Activated B cell treated with CpG ODN at 0.5 μM for 24 hours (primary cell): ENCODE results near the gene LIN54. TPM values are rescaled to one million over a fixed set of nuclear protein-coding genes. Genes with fewer than 3 reads are reported as not detected.

Experiments used
- ATAC-seq: fragments of 200-7000 bp; cut with Tn5 transposase; one replicate; pipeline ENCODE4 v1.10.0; 2021; ENCODE audit warnings: low read depth, mild to moderate bottlenecking, moderate library complexity
- CTCF ChIA-PET: fragments of 350-600 bp; sonication (Branson Sonifier 250); formaldehyde crosslinking; loops from one replicate; lab custom pipeline; 2021; ENCODE audit warnings: antibody characterized with exemption; lab: Charles Lee
- POLR2A ChIA-PET: fragments of 350-600 bp; sonication (Branson Sonifier 250); formaldehyde crosslinking; loops from one replicate; lab custom pipeline; 2021; ENCODE audit warnings: antibody characterized with exemption; lab: Charles Lee
- DNase-seq: peaks from one replicate; pipeline ENCODE4 v3.0.0; 2022
- H3K27ac Mint-ChIP-seq: one replicate; pipeline ENCODE4 v1.8.0; 2020; ENCODE audit warnings: mixed read lengths
- H3K27me3 Mint-ChIP-seq: one replicate; pipeline ENCODE4 v1.8.0; 2021; ENCODE audit warnings: mixed read lengths
- H3K36me3 Mint-ChIP-seq: one replicate; pipeline ENCODE4 v1.8.0; 2021; ENCODE audit warnings: low read depth, mixed read lengths
- H3K4me1 Mint-ChIP-seq: one replicate; pipeline ENCODE4 v1.8.0; 2021; ENCODE audit warnings: mixed read lengths
- H3K4me3 Mint-ChIP-seq: one replicate; pipeline ENCODE4 v1.8.0; 2020; ENCODE audit warnings: mild to moderate bottlenecking, mixed read lengths
- H3K9me3 Mint-ChIP-seq: one replicate; pipeline ENCODE4 v1.8.0; 2020; ENCODE audit warnings: mixed read lengths
- CTCF ChIP-seq: fragments of 200-600 bp; IDR thresholded peaks from one replicate; pipeline ENCODE4 v1.8.0; 2022; ENCODE audit warnings: antibody characterized with exemption, mild to moderate bottlenecking
- intact Hi-C: fragments of 100-400 bp; cut with micrococcal nuclease; formaldehyde crosslinking; loops from one replicate; pipeline ENCODE4 v1.15.1; 2024
- total RNA-seq: library from RNA; stranded (reverse); gene quantifications from 2 replicates; pipeline ENCODE4 v1.2.3, GENCODE V29; 2022

Gene LIN54
- total RNA-seq, 1 donor from 2014 or later: 12.1 TPM

GRCh38 chr4:83040269-83040668 lies 29.6 kb upstream of the LIN54 start:
- CTCF ChIA-PET: interaction anchor here (1.0 kb wide), 1 partner anchor 12 kb away, joined by 3 read pairs; no protein-coding TSS in a partner anchor
- Mint-ChIP-seq H3K27me3 (no peaks in the 10 kb centered on the region), H3K27ac (no peak overlapping the region), H3K9me3 (no peaks in the 10 kb centered on the region), H3K4me3 (no peak overlapping the region), H3K36me3 (peaks cover 8% of the 10 kb centered on the region), H3K4me1 (peaks cover 27% of the 10 kb centered on the region)
- intact Hi-C loops: no loop called here
- POLR2A ChIA-PET: interaction anchor here (0.7 kb wide), 1 partner anchor 220 kb away, joined by 4 read pairs; no protein-coding TSS in a partner anchor
- TF ChIP-seq CTCF: no peak
- ATAC-seq: no peak
- no peak for DNase-seq

GRCh38 chr4:83036991-83037665 lies 26.5 kb upstream of the LIN54 start:
- intact Hi-C loops: no loop called here
- Mint-ChIP-seq H3K4me1 (peaks cover 32% of the 10 kb centered on the region), H3K4me3 (peak overlapping the region; percentile 53), H3K36me3 (peaks cover 18% of the 10 kb centered on the region), H3K27ac (no peak overlapping the region), H3K9me3 (no peaks in the 10 kb centered on the region), H3K27me3 (no peaks in the 10 kb centered on the region)
- no peak for ATAC-seq
- CTCF ChIA-PET: interaction anchor here (1.1 to 1.6 kb wide), 2 partner anchors 223 to 245 kb away, joined by 3 to 4 read pairs; no protein-coding TSS in a partner anchor
- no peak for TF ChIP-seq CTCF
- no peak for DNase-seq
- POLR2A ChIA-PET: interaction anchor here (0.6 to 1.1 kb wide), 2 partner anchors 24 to 116 kb away, joined by 4 to 6 read pairs; no protein-coding TSS in a partner anchor

DNA sequence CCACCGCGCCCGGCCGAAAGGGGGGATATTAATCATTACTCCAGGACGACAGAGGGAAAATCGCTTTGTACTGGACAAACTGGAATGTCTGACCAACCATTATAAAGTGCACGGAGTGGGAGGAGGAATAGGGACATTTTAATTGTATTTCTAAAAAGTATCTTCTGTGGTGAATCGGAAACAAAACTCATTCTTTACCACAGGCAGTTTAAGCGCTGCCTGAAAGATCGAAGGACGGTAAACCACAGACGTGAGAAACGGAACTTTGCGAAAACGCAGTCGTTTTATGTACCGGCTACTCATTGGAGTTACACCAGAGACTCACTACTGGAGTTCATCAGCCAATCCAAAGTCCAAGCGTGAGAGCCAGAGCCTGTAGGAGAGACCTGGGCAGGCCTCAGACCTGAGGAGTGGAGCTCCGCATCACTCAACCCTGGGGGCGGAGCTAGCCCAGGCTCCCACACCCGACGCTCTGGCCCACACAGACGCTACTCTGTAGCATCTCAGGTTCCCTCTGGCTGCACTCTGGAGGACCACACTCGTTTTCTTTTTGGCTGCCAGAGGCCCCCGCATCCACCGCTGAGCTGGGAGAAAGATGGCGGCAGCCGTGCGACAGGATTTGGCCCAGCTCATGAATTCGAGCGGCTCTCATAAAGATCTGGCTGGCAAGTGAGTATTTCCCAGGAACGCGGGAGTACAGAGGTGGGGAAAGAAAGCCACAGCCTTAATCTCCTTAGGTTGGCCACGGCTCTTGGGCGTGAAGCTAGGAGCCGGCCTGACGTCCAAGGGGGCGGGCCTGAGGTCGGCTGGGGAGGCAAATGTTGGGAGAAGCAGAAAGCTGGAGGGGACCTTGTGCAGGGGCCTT lies 24.2 kb upstream of the LIN54 start, which contains the start of gene COPS4:
COPS4 (plus strand) TSS at position 554 of the 865 bp plus-strand sequence; CDS start at position 596, 42 bp downstream.
- Mint-ChIP-seq H3K27me3 (no peaks in the 10 kb centered on the region), H3K27ac (peak within 1 kb of the TSS; percentile 100), H3K4me1 (peaks cover 31% of the 10 kb centered on the region), H3K4me3 (peak within 1 kb of the TSS; percentile 99), H3K9me3 (no peaks in the 10 kb centered on the region), H3K36me3 (peaks cover 15% of the 10 kb centered on the region)
- DNase-seq (peak; percentile 82), ATAC-seq (peak; percentile 96)
- ChIA-PET CTCF (interaction anchor here (0.7 to 1.6 kb wide), 6 partner anchors 22 to 248 kb away, joined by 3 to 8 read pairs (median 3); no protein-coding TSS in a partner anchor), POLR2A (interaction anchor here (0.5 to 1.8 kb wide), 33 partner anchors 10 to 1614 kb away, joined by 3 to 63 read pairs (median 4); partner anchors contain the start of genes ABRAXAS1, COQ2, HELQ and HNRNPD)
- intact Hi-C loops: loop anchor here (1.0 to 2.0 kb wide), 9 partner anchors 11 to 605 kb away; partner anchors contain the start of genes ABRAXAS1, COQ2, ENOPH1 and HELQ
- TF ChIP-seq CTCF: no peak

- DNase-seq: no peak
- no peak overlapping the region for H3K27ac Mint-ChIP-seq
- no peak overlapping the region for H3K4me3 Mint-ChIP-seq
- ATAC-seq: no peak
- no peaks in the 10 kb centered on the region for H3K27me3 Mint-ChIP-seq
- ChIA-PET CTCF (no interaction called here), POLR2A (interaction anchor here (1.7 kb wide), 1 partner anchor 18 kb away, joined by 5 read pairs; no protein-coding TSS in a partner anchor)
- H3K36me3 Mint-ChIP-seq: peaks cover 4% of the 10 kb centered on the region
- TF ChIP-seq CTCF: no peak
- H3K9me3 Mint-ChIP-seq: peaks cover 3% of the 10 kb centered on the region
- intact Hi-C loops: no loop called here
- H3K4me1 Mint-ChIP-seq: peaks cover 12% of the 10 kb centered on the region
Observed at GRCh38 chr4:83029688-83030087, 19.1 kb upstream of the LIN54 start.
